ENCODE results near the gene AIFM3. TPM values are rescaled to one million over a fixed set of nuclear protein-coding genes. Genes with fewer than 3 reads are reported as not detected.

AIFM3 gene
- total and polyA plus RNA-seq, 2 of the 13 experiments (the other 11 are each of a cell fraction or from before 2014, with no cell fraction given): 9.0 to 15.3 TPM

- TF ChIP-seq DMTF1 (CRISPR knock-in tag; IDR thresholded peaks at IDR 0.05): no peak
- TF ChIP-seq ZNF354B (CRISPR knock-in tag; IDR thresholded peaks at IDR 0.05): no peak
- no peak for TF ChIP-seq THYN1 (CRISPR knock-in tag; IDR thresholded peaks at IDR 0.05; ENCODE audit: borderline replicate concordance, low read depth)
- TF ChIP-seq MTF1 (CRISPR knock-in tag; IDR thresholded peaks at IDR 0.05): no peak
- TF ChIP-seq, protein P1, sequence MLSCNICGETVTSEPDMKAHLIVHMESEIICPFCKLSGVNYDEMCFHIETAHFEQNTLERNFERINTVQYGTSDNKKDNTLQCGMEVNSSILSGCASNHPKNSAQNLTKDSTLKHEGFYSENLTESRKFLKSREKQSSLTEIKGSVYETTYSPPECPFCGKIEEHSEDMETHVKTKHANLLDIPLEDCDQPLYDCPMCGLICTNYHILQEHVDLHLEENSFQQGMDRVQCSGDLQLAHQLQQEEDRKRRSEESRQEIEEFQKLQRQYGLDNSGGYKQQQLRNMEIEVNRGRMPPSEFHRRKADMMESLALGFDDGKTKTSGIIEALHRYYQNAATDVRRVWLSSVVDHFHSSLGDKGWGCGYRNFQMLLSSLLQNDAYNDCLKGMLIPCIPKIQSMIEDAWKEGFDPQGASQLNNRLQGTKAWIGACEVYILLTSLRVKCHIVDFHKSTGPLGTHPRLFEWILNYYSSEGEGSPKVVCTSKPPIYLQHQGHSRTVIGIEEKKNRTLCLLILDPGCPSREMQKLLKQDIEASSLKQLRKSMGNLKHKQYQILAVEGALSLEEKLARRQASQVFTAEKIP (CRISPR knock-in tag; IDR thresholded peaks at IDR 0.05; ENCODE audit: borderline replicate concordance): no peak
- TF ChIP-seq, protein P2, sequence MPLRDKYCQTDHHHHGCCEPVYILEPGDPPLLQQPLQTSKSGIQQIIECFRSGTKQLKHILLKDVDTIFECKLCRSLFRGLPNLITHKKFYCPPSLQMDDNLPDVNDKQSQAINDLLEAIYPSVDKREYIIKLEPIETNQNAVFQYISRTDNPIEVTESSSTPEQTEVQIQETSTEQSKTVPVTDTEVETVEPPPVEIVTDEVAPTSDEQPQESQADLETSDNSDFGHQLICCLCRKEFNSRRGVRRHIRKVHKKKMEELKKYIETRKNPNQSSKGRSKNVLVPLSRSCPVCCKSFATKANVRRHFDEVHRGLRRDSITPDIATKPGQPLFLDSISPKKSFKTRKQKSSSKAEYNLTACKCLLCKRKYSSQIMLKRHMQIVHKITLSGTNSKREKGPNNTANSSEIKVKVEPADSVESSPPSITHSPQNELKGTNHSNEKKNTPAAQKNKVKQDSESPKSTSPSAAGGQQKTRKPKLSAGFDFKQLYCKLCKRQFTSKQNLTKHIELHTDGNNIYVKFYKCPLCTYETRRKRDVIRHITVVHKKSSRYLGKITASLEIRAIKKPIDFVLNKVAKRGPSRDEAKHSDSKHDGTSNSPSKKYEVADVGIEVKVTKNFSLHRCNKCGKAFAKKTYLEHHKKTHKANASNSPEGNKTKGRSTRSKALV (CRISPR knock-in tag; IDR thresholded peaks at IDR 0.05): no peak; the same call in 1 of the 2 replicates
- TF ChIP-seq ZZZ3 (CRISPR knock-in tag; IDR thresholded peaks at IDR 0.05; ENCODE audit: borderline replicate concordance): no peak
- TF ChIP-seq PRDM10 (CRISPR knock-in tag; IDR thresholded peaks at IDR 0.05; ENCODE audit: low read depth): no peak; the same call in 1 of the 2 replicates
- TF ChIP-seq PCBP2 (optimal IDR thresholded peaks at IDR 0.05; ENCODE audit: low read depth, low read length, poor library complexity, severe bottlenecking): no peak
Measured at GRCh38 chr22:20956258-20957101, 10.6 kb upstream of the AIFM3 start (continued).
